ENCODE measurements around the gene PLXNC1. TPM values are rescaled to one million over a fixed set of nuclear protein-coding genes. Genes with fewer than 3 reads are reported as not detected.

Gene PLXNC1
- total RNA-seq, 4 donors from 2014 or later = 4.8 to 6.8 (median 6.2) TPM

GRCh38 chr12:94172973-94173372, 24.6 kb downstream of the PLXNC1 start:
- ATAC-seq = no peak
- Histone ChIP-seq H3K9me3 (peaks cover 0 to 6% (median 0%) of the 10 kb centered on the region in 3 donors), H3K4me1 (no peaks in the 10 kb centered on the region), H3K4me3 (no peak overlapping the region), H3K27ac (no peak overlapping the region), H3K36me3 (no peaks in the 10 kb centered on the region), H3K27me3 (peaks cover 7% of the 10 kb centered on the region)
- TF ChIP-seq POLR2A (IDR thresholded peaks at IDR 0.05) (no peak), CTCF (IDR thresholded peaks at IDR 0.05) (no peak)
- WGBS, 2 donors (ENCODE audit: low coverage in 1 of 2) = 70 to 87% methylated on average over 3 to 9 of the region's 9 CpGs

GRCh38 chr12:94173660-94174265, 25.4 kb downstream of the PLXNC1 start:
- Histone ChIP-seq H3K27ac (no peak overlapping the region), H3K4me3 (no peak overlapping the region), H3K27me3 (peaks cover 7% of the 10 kb centered on the region), H3K36me3 (no peaks in the 10 kb centered on the region), H3K4me1 (no peaks in the 10 kb centered on the region), H3K9me3 (peaks cover 0 to 10% (median 0%) of the 10 kb centered on the region in 3 donors)
- WGBS, 2 donors (ENCODE audit: low coverage in 1 of 2) = 20 to 66% methylated on average over 1 to 4 of the region's 7 CpGs
- no peak for ATAC-seq
- TF ChIP-seq CTCF (IDR thresholded peaks at IDR 0.05) = no peak
- TF ChIP-seq POLR2AphosphoS5 (IDR thresholded peaks at IDR 0.05) = no peak
- TF ChIP-seq POLR2A (IDR thresholded peaks at IDR 0.05) = no peak
- no peak for TF ChIP-seq EP300 (IDR thresholded peaks at IDR 0.05)

GRCh38 chr12:94174576-94174975, 26.2 kb downstream of the PLXNC1 start:
- peaks cover 4% of the 10 kb centered on the region for H3K27me3 ChIP-seq
- TF ChIP-seq POLR2AphosphoS5 (IDR thresholded peaks at IDR 0.05) (no peak), EP300 (IDR thresholded peaks at IDR 0.05) (no peak), CTCF (IDR thresholded peaks at IDR 0.05) (no peak), POLR2A (IDR thresholded peaks at IDR 0.05) (no peak)
- no peaks in the 10 kb centered on the region for H3K4me1 ChIP-seq
- no peaks in the 10 kb centered on the region for H3K36me3 ChIP-seq
- H3K27ac ChIP-seq = no peak overlapping the region
- peaks cover 0 to 10% (median 0%) of the 10 kb centered on the region in 3 donors for H3K9me3 ChIP-seq
- 88% methylated on average over 1 of the region's 1 CpG; no CpG with 5 or more reads in 1 of the 2 donors for WGBS, 2 donors (ENCODE audit: low coverage in 1 of 2)
- H3K4me3 ChIP-seq = no peak overlapping the region
- no peak for ATAC-seq

- 61 to 63% methylated on average over 10 of the region's 10 CpGs for WGBS, 2 donors (ENCODE audit: low coverage in 1 of 2)
- H3K36me3 ChIP-seq = no peaks in the 10 kb centered on the region
- no peaks in the 10 kb centered on the region for H3K27me3 ChIP-seq
- peaks cover 0 to 10% (median 0%) of the 10 kb centered on the region in 3 donors for H3K9me3 ChIP-seq
- no peaks in the 10 kb centered on the region for H3K4me1 ChIP-seq
- H3K27ac ChIP-seq = no peak overlapping the region
- TF ChIP-seq EP300 (IDR thresholded peaks at IDR 0.05) (no peak), CTCF (IDR thresholded peaks at IDR 0.05) (no peak), POLR2AphosphoS5 (IDR thresholded peaks at IDR 0.05) (no peak), POLR2A (IDR thresholded peaks at IDR 0.05) (no peak)
- H3K4me3 ChIP-seq = no peak overlapping the region
- no peak for ATAC-seq
These were observed 27.6 kb downstream of the PLXNC1 start for GRCh38 chr12:94175763-94176668.
